Smooth muscle cell (in vitro differentiated cells): ENCODE results near the gene CEACAM19. TPM values are rescaled to one million over a fixed set of nuclear protein-coding genes. Genes with fewer than 3 reads are reported as not detected.

Experiments used
- DNase-seq: peaks from one replicate; lab custom pipeline; 2025; ENCODE audit not compliant: unreplicated experiment; lab: John Stamatoyannopoulos, UW
- H2AFZ ChIP-seq: fragments of 200-600 bp; sonication (generic); 2 replicates; pipeline ENCODE4 v1.6.0; 2016; ENCODE audit warnings: antibody characterized with exemption, low read depth, mild to moderate bottlenecking
- H3F3A ChIP-seq: fragments of 200-600 bp; sonication (generic); 2 replicates; pipeline ENCODE4 v1.6.0; 2017; ENCODE audit warnings: antibody characterized with exemption, low read depth
- H3K27ac ChIP-seq: fragments of 200-600 bp; sonication (generic); 2 replicates; pipeline ENCODE4 v1.5.1; 2016; ENCODE audit warnings: low read depth, mild to moderate bottlenecking
- H3K27me3 ChIP-seq: fragments of 200-600 bp; sonication (generic); 2 replicates; pipeline ENCODE4 v1.6.1; 2016; ENCODE audit warnings: low read depth, mild to moderate bottlenecking
- H3K36me3 ChIP-seq: fragments of 200-600 bp; sonication (generic); 2 replicates; pipeline ENCODE4 v1.5.1; 2016; ENCODE audit warnings: low read depth
- H3K4me1 ChIP-seq: fragments of 200-600 bp; sonication (generic); 2 replicates; pipeline ENCODE4 v1.5.1; 2016; ENCODE audit warnings: low read depth
- H3K4me2 ChIP-seq: fragments of 200-600 bp; sonication (generic); 2 replicates; pipeline ENCODE4 v1.6.0; 2016; ENCODE audit warnings: mild to moderate bottlenecking
- H3K4me3 ChIP-seq: fragments of 200-600 bp; sonication (generic); 2 replicates; pipeline ENCODE4 v1.5.1; 2016; ENCODE audit warnings: mild to moderate bottlenecking
- H3K79me2 ChIP-seq: fragments of 200-600 bp; sonication (generic); 2 replicates; pipeline ENCODE4 v1.6.0; 2016; ENCODE audit warnings: low read depth, mild to moderate bottlenecking
- H3K9ac ChIP-seq: fragments of 200-600 bp; sonication (generic); 2 replicates; pipeline ENCODE4 v1.6.0; 2016; ENCODE audit warnings: low read depth
- H3K9me3 ChIP-seq: fragments of 200-600 bp; sonication (generic); replicated peaks from 2 replicates; pipeline ENCODE4 v1.5.1; 2016; ENCODE audit warnings: low read depth
- H4K20me1 ChIP-seq: fragments of 200-600 bp; sonication (generic); 2 replicates; pipeline ENCODE4 v1.6.0; 2016; ENCODE audit warnings: low read depth
- CTCF ChIP-seq: fragments of 200-600 bp; sonication (generic); IDR thresholded peaks from 2 replicates; pipeline ENCODE4 v1.5.1; 2017; ENCODE audit warnings: borderline replicate concordance, mild to moderate bottlenecking, antibody characterized with exemption; ENCODE audit not compliant: insufficient read depth, poor library complexity, severe bottlenecking
- WGBS: methylation state at CpG from one replicate; pipeline ENCODE4 v1.1.7; 2016; ENCODE audit warnings: low lambda C conversion rate; 5-methylcytosine and 5-hydroxymethylcytosine counted together
- polyA plus RNA-seq: library from polyadenylated mRNA; unstranded; fragments of >200 nt; fragmentation: Nextera tagmentation; extraction: Ambion mirVana; gene quantifications from 2 replicates; pipeline ENCODE4 v1.2.1, GENCODE V29; 2016
- total RNA-seq: library from RNA; depleted of rRNA; stranded (reverse); fragments of >200 nt; gene quantifications from 2 replicates; pipeline ENCODE4 v1.2.3, GENCODE V29; 2014

The CEACAM19 gene
- total and polyA plus RNA-seq, 2 experiments from 2014 or later = 0.81 to 0.88 TPM

GRCh38 chr19:44643605-44644401, 27.5 kb upstream of the CEACAM19 start, which contains the start of gene PVR:
Gene PVR, plus strand, starts transcription at chr19:44643910. Its CDS starts 187 bp downstream, at chr19:44644097.
- H3K27me3 ChIP-seq = no peaks in the 10 kb centered on the region
- H3F3A ChIP-seq = peaks cover 5% of the 10 kb centered on the region
- peak within 1 kb of the TSS; percentile 60 for H2AFZ ChIP-seq
- DNase-seq = peak; percentile 39
- H3K9me3 ChIP-seq = no peaks in the 10 kb centered on the region
- H3K36me3 ChIP-seq = no peaks in the 10 kb centered on the region
- no peak for TF ChIP-seq CTCF
- peak within 1 kb of the TSS; percentile 87 for H3K4me2 ChIP-seq
- peak within 1 kb of the TSS; percentile 52 for H3K27ac ChIP-seq
- H3K4me3 ChIP-seq = peak within 1 kb of the TSS; percentile 66
- WGBS = under 1% methylated on average over 62 of the region's 70 CpGs
- H3K4me1 ChIP-seq = no peaks in the 10 kb centered on the region
- H3K9ac ChIP-seq = peak within 1 kb of the TSS; percentile 57
- peaks cover 23% of the 10 kb centered on the region for H3K79me2 ChIP-seq
- peaks cover 24% of the 10 kb centered on the region for H4K20me1 ChIP-seq

GRCh38 chr19:44644402-44645016, 26.8 kb upstream of the CEACAM19 start:
- H3K36me3 ChIP-seq = no peaks in the 10 kb centered on the region
- peak overlapping the region; percentile 66 for H3K4me3 ChIP-seq
- peaks cover 23% of the 10 kb centered on the region for H3K79me2 ChIP-seq
- TF ChIP-seq CTCF = no peak
- H3K4me1 ChIP-seq = no peaks in the 10 kb centered on the region
- 3% methylated on average over 13 of the region's 13 CpGs for WGBS
- H3K9me3 ChIP-seq = no peaks in the 10 kb centered on the region
- peak overlapping the region; percentile 57 for H3K9ac ChIP-seq
- peak overlapping the region; percentile 87 for H3K4me2 ChIP-seq
- no peak for DNase-seq
- H4K20me1 ChIP-seq = peaks cover 28% of the 10 kb centered on the region
- H3F3A ChIP-seq = peaks cover 4% of the 10 kb centered on the region
- H3K27me3 ChIP-seq = no peaks in the 10 kb centered on the region
- H2AFZ ChIP-seq = peak overlapping the region; percentile 60
- H3K27ac ChIP-seq = peak overlapping the region; percentile 52

GRCh38 chr19:44645407-44646048, 25.8 kb upstream of the CEACAM19 start:
- no peaks in the 10 kb centered on the region for H3K9me3 ChIP-seq
- no peak for DNase-seq
- peak overlapping the region; percentile 35 for H3K4me2 ChIP-seq
- no peaks in the 10 kb centered on the region for H3K4me1 ChIP-seq
- peaks cover 23% of the 10 kb centered on the region for H3K79me2 ChIP-seq
- no peaks in the 10 kb centered on the region for H3K27me3 ChIP-seq
- no peaks in the 10 kb centered on the region for H3K36me3 ChIP-seq
- H3K4me3 ChIP-seq = peak overlapping the region; percentile 24
- H4K20me1 ChIP-seq = peaks cover 28% of the 10 kb centered on the region
- no peak overlapping the region for H2AFZ ChIP-seq
- 82% methylated on average over 8 of the region's 8 CpGs for WGBS
- TF ChIP-seq CTCF = no peak
- H3F3A ChIP-seq = no peaks in the 10 kb centered on the region
- no peak overlapping the region for H3K9ac ChIP-seq
- no peak overlapping the region for H3K27ac ChIP-seq
